NCI-H2081 (cell line): ENCODE data around the gene SLC19A2.
"Not testable (repeated sequence)": the region's sequence is repeated elsewhere in the genome, so short reads cannot be mapped to it uniquely, and the experiment has no call there.

ENCODE experiments used
- DNase-seq, 2 experiments: peaks; one replicate each; lab custom pipeline; 2025; lab: John Stamatoyannopoulos, UW

Gene SLC19A2

GRCh38 chr1:169509354-169509753 is 23.6 kb upstream of the SLC19A2 start:
- peak; percentile 21 to 85 for DNase-seq

- no peak for DNase-seq
These were observed 22.9 kb upstream of the SLC19A2 start for GRCh38 chr1:169508432-169509338.

GRCh38 chr1:169507413-169507812 is 21.7 kb upstream of the SLC19A2 start:
- no peak for DNase-seq

GRCh38 chr1:169503601-169504000 is 17.9 kb upstream of the SLC19A2 start:
- not testable (repeated sequence) for DNase-seq

- no peak for DNase-seq
These were observed 14.1 kb upstream of the SLC19A2 start for GRCh38 chr1:169499807-169500206.

- DNase-seq = no peak
These were observed 11.6 kb upstream of the SLC19A2 start for GRCh38 chr1:169497317-169497716.

- no peak for DNase-seq
These were observed 10.2 kb upstream of the SLC19A2 start for GRCh38 chr1:169495916-169496315.

- no peak for DNase-seq
These were observed 9.5 kb upstream of the SLC19A2 start for GRCh38 chr1:169495046-169495775.

GRCh38 chr1:169494343-169494742 is 8.6 kb upstream of the SLC19A2 start:
- DNase-seq = no peak

GRCh38 chr1:169493251-169493650 is 7.5 kb upstream of the SLC19A2 start:
- DNase-seq = no peak

GRCh38 chr1:169491845-169492281 is 6.1 kb upstream of the SLC19A2 start:
- no peak for DNase-seq

- DNase-seq = no peak
These were observed 2.4 kb upstream of the SLC19A2 start for GRCh38 chr1:169488157-169488556.

- no peak for DNase-seq
These were observed 1.8 kb upstream of the SLC19A2 start for GRCh38 chr1:169487561-169487960.

- DNase-seq = peak in 1 of 2 experiments; percentile 27
These were observed 1.4 kb upstream of the SLC19A2 start for GRCh38 chr1:169487133-169487532.

- no peak for DNase-seq
These were observed 722 bp upstream of the SLC19A2 start for GRCh38 chr1:169486281-169487051.

- peak in 1 of 2 experiments; percentile 66 for DNase-seq
These were observed 887 bp downstream of the SLC19A2 start for GRCh38 chr1:169484683-169485430.

- no peak for DNase-seq
These were observed 1.6 kb downstream of the SLC19A2 start for GRCh38 chr1:169484101-169484500.

GRCh38 chr1:169483500-169483966 is 2.2 kb downstream of the SLC19A2 start:
- DNase-seq = peak; percentile 34 to 64

GRCh38 chr1:169479363-169480066 is 6.2 kb downstream of the SLC19A2 start:
- no peak for DNase-seq

- no peak for DNase-seq
These were observed 7.6 kb downstream of the SLC19A2 start for GRCh38 chr1:169478094-169478672.
